KMS-11 (cell line): ENCODE measurements around the gene PDXDC1.
"Not testable (repeated sequence)": the region's sequence is repeated elsewhere in the genome, so short reads cannot be mapped to it uniquely, and the experiment has no call there.

Source experiments
- H2AFZ ChIP-seq: fragments of 200-600 bp; sonication (generic); 2 replicates; pipeline ENCODE4 v1.6.1; 2016; ENCODE audit warnings: antibody characterized with exemption, mixed run types, low read depth
- H3K27ac ChIP-seq: fragments of 200-600 bp; sonication (generic); 2 replicates; pipeline ENCODE4 v1.6.1; 2016; ENCODE audit warnings: mild to moderate bottlenecking, mixed run types
- H3K27me3 ChIP-seq: fragments of 200-600 bp; sonication (generic); 2 replicates; pipeline ENCODE4 v1.6.1; 2017; ENCODE audit warnings: mild to moderate bottlenecking, low read depth, mixed run types, moderate library complexity; ENCODE audit not compliant: insufficient read depth
- H3K36me3 ChIP-seq: fragments of 200-600 bp; sonication (generic); 2 replicates; pipeline ENCODE4 v1.6.1; 2017; ENCODE audit warnings: mild to moderate bottlenecking, mixed run types; ENCODE audit not compliant: insufficient read depth
- H3K4me1 ChIP-seq: fragments of 200-600 bp; sonication (generic); 2 replicates; pipeline ENCODE4 v1.6.1; 2016; ENCODE audit warnings: mild to moderate bottlenecking, low read depth, mixed run types; ENCODE audit not compliant: poor library complexity, severe bottlenecking
- H3K4me2 ChIP-seq: fragments of 200-600 bp; sonication (generic); 2 replicates; pipeline ENCODE4 v1.7.0; 2016; ENCODE audit warnings: mild to moderate bottlenecking, mixed run types
- H3K4me3 ChIP-seq: fragments of 200-600 bp; sonication (generic); IDR thresholded peaks from 2 replicates; pipeline ENCODE4 v1.6.1; 2017; ENCODE audit warnings: low read depth, low read length, mixed read lengths; ENCODE audit not compliant: insufficient read depth
- H3K79me2 ChIP-seq: fragments of 200-600 bp; sonication (generic); 2 replicates; pipeline ENCODE4 v1.6.1; 2016; ENCODE audit warnings: low read depth, mixed run types; ENCODE audit not compliant: insufficient read depth
- H3K9ac ChIP-seq: fragments of 200-600 bp; sonication (generic); 2 replicates; pipeline ENCODE4 v1.6.1; 2016; ENCODE audit warnings: mild to moderate bottlenecking, mixed run types
- H4K20me1 ChIP-seq: fragments of 200-600 bp; sonication (generic); 2 replicates; pipeline ENCODE4 v1.6.1; 2016; ENCODE audit warnings: mild to moderate bottlenecking, mixed run types; ENCODE audit not compliant: insufficient read depth

PDXDC1 gene

GRCh38 chr16:15163055-15163454, 188.2 kb downstream of the PDXDC1 start:
- H3K4me2 ChIP-seq, H3K36me3 ChIP-seq, H2AFZ ChIP-seq, H3K4me3 ChIP-seq, H3K27ac ChIP-seq, H4K20me1 ChIP-seq, H3K79me2 ChIP-seq, H3K27me3 ChIP-seq, H3K9ac ChIP-seq, H3K4me1 ChIP-seq: not testable (repeated sequence)

GRCh38 chr16:15166177-15166576, 191.4 kb downstream of the PDXDC1 start:
- not testable (repeated sequence) for H3K27ac ChIP-seq, H3K36me3 ChIP-seq, H3K4me2 ChIP-seq, H2AFZ ChIP-seq, H3K79me2 ChIP-seq, H4K20me1 ChIP-seq, H3K4me3 ChIP-seq, H3K9ac ChIP-seq, H3K4me1 ChIP-seq, H3K27me3 ChIP-seq

GRCh38 chr16:15168303-15168702, 193.5 kb downstream of the PDXDC1 start:
- H3K4me2 ChIP-seq, H3K4me3 ChIP-seq, H3K36me3 ChIP-seq: not testable (repeated sequence)

GRCh38 chr16:15168953-15169652, 194.3 kb downstream of the PDXDC1 start:
- H3K79me2 ChIP-seq, H3K4me1 ChIP-seq, H4K20me1 ChIP-seq, H3K27ac ChIP-seq, H3K9ac ChIP-seq, H3K27me3 ChIP-seq, H3K4me3 ChIP-seq, H2AFZ ChIP-seq, H3K4me2 ChIP-seq, H3K36me3 ChIP-seq: not testable (repeated sequence)

More at GRCh38 chr16:15168303-15168702, 193.5 kb downstream of the PDXDC1 start:
- H2AFZ ChIP-seq, H3K4me1 ChIP-seq, H3K79me2 ChIP-seq, H3K9ac ChIP-seq, H4K20me1 ChIP-seq, H3K27me3 ChIP-seq, H3K27ac ChIP-seq: not testable (repeated sequence)

GRCh38 chr16:15179909-15180308, 205.1 kb downstream of the PDXDC1 start:
- H3K36me3 ChIP-seq, H3K79me2 ChIP-seq, H3K4me1 ChIP-seq, H3K4me2 ChIP-seq, H4K20me1 ChIP-seq, H3K27ac ChIP-seq, H2AFZ ChIP-seq, H3K4me3 ChIP-seq, H3K9ac ChIP-seq, H3K27me3 ChIP-seq: not testable (repeated sequence)

- not testable (repeated sequence) for H3K27me3 ChIP-seq, H3K79me2 ChIP-seq, H3K36me3 ChIP-seq, H3K4me3 ChIP-seq, H2AFZ ChIP-seq, H3K27ac ChIP-seq, H4K20me1 ChIP-seq, H3K4me2 ChIP-seq, H3K4me1 ChIP-seq, H3K9ac ChIP-seq
Observed at GRCh38 chr16:15180946-15181345, 206.1 kb downstream of the PDXDC1 start.

- not testable (repeated sequence) for H3K4me1 ChIP-seq, H3K79me2 ChIP-seq, H3K27me3 ChIP-seq, H3K4me3 ChIP-seq, H2AFZ ChIP-seq, H4K20me1 ChIP-seq, H3K27ac ChIP-seq, H3K36me3 ChIP-seq, H3K9ac ChIP-seq, H3K4me2 ChIP-seq
Observed at GRCh38 chr16:15184000-15184399, 209.2 kb downstream of the PDXDC1 start.
